ENCODE results near the gene RASSF8.

- TF ChIP-seq, protein P1, sequence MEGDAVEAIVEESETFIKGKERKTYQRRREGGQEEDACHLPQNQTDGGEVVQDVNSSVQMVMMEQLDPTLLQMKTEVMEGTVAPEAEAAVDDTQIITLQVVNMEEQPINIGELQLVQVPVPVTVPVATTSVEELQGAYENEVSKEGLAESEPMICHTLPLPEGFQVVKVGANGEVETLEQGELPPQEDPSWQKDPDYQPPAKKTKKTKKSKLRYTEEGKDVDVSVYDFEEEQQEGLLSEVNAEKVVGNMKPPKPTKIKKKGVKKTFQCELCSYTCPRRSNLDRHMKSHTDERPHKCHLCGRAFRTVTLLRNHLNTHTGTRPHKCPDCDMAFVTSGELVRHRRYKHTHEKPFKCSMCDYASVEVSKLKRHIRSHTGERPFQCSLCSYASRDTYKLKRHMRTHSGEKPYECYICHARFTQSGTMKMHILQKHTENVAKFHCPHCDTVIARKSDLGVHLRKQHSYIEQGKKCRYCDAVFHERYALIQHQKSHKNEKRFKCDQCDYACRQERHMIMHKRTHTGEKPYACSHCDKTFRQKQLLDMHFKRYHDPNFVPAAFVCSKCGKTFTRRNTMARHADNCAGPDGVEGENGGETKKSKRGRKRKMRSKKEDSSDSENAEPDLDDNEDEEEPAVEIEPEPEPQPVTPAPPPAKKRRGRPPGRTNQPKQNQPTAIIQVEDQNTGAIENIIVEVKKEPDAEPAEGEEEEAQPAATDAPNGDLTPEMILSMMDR (conservative IDR thresholded peaks at IDR 0.05; ENCODE audit: low read length) = no peak
- TF ChIP-seq EZH2phosphoT487 (IDR thresholded peaks at IDR 0.05; ENCODE audit: borderline replicate concordance) = no peak
Observed at GRCh38 chr12:26088998-26089397, 130.5 kb downstream of the RASSF8 start.

Data from Loucy (cell line).